GM18511 (cell line): ENCODE measurements around the gene XPC.

Source experiments
- ATAC-seq: cut with Tn5 transposase; IDR thresholded peaks from one replicate; pipeline ENCODE4 v1.9.1; 2021; ENCODE audit warnings: mild to moderate bottlenecking, moderate library complexity; ENCODE audit not compliant: unreplicated experiment

Gene XPC

GRCh38 chr3:14208977-14209394 lies 30.6 kb upstream of the XPC start:
- ATAC-seq, result no peak

DNA sequence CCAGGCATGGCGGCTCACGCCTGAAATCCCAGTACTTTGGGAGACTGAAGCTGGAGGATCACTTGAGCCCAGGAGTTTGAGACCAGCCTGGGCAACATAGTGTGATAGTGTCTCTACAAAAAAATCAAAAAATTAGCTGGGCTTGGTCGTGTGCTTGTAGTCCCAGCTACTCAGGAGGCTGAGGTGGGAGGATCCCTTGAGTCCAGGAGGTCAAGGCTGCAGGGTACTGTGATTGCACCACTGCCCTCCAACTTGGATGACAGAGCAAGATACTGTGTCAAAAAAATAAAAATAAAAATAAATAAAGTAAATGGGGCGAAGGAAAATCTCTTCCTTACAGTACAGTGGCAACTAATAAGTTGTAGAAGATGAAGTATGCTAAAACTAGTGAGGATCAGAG lies 29.8 kb upstream of the XPC start:
- no peak for ATAC-seq

- ATAC-seq, result no peak
Measured at GRCh38 chr3:14206548-14207177, 28.3 kb upstream of the XPC start.

DNA sequence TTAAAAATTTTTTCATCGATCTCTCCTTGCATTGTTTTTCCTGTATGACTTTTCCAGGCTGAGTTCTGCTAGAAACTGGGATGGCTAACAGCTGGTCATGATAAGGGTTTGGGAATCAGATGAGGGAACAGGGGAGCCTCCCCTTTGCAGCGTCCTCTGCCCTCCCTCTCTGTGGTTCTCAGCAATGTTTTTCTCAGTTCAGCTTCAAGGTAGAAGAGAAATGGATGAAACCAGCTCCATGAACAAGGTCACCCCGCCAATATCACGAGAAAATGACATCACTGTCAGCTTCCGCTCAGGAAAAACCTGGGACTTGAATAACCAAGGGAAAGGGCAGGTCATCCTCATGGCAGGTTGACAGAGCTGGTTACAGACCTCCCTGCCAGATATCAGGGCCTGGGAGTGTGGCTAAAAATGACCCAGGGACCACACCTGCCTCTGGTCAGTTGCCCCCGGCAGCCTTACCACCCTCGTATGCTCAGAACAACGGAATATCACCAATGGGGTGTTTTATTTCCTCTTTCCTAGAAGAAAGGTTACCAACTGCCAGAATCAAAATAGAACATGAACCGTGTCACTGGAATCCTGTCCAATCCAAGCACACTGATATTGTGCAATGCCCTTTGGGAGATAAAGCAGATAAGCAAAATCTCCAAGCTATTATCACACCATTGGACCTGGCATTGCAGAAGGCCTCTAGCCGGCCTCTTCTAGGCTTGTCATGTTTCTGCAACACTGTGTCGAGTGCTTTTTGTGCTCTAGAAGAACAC lies 26.3 kb upstream of the XPC start:
- ATAC-seq, result no peak

GRCh38 chr3:14203521-14204079 lies 25.2 kb upstream of the XPC start:
- ATAC-seq, result peak; percentile 64

GRCh38 chr3:14202874-14203520 lies 24.6 kb upstream of the XPC start:
- ATAC-seq, result no peak

DNA sequence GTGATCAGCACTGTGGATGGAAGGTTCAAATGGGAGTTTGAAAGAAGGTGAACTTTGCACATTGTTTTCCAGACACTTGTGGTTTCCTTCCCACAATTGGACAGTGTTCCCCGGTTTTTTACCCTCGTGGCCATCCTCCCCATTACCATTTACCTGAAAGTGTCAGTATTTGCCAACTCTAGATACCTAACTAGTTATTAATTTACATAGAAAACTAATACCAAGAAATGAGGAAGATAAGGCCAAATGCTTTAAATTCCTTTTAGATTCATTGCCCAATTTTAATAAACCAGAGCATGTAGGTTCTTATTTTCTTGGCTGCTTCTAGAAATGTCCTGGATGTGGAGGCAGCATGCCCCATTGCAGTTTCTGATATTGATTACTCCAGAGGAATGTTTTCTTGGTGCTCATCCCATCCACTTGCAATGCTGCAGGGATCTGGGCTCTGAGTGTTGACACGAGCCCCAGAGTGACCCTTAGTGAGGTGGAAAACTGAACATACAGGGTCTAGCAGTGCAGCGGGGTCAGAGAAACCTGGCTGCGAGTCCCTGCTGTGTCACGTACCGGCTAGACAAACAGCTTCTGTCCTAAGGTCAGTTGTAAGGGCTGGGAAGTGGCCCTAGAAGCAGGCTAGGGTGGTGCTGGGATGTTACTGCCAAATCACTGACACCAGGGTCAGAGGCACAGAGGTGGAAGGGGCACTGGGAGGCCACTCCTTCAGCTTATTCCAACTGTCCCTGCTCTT lies 23.7 kb upstream of the XPC start:
- no peak for ATAC-seq

GRCh38 chr3:14200841-14201240 lies 22.4 kb upstream of the XPC start:
- no peak for ATAC-seq

DNA sequence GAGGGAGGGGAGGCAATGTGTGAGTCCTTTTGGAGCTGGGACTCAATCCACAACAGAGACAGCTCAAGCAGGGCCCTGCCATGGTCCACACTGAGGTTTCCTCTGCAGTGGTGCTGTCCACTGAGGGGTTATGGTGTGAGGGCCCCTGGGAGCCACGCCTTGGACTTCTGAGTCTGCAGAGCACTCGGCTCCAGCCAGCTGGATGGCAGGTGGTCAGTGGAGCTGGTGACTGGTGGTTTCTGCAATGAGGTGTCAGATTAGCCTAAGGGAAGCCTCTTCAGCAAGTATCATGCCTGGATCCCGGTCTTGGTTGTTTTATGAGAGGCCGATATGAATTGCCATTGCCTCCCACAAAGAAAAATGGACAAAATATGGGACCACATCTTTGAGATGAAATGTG lies 21.9 kb upstream of the XPC start:
- ATAC-seq, result no peak

DNA sequence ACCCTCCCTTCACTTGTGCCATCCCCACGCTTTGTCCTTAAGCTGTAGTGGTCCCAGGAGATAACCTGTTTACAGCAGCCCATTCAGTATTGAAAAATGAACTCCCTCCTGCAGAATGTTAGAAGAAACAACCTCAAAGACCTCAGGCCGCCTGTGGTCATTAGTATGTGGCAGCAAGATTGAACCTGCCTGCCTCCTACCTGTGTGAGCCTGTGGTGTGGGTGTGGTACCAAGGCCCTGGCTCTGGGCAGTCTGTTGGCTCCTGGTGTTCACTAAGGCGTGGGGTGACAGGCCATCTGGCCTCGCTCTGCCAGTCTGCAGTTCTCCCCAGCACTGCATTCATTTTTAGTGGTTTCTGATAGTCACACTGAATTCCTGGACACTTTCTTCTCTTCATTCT lies 21.2 kb upstream of the XPC start:
- no peak for ATAC-seq

GRCh38 chr3:14194865-14195264 lies 16.5 kb upstream of the XPC start:
- no peak for ATAC-seq

GRCh38 chr3:14188041-14188754 lies 9.8 kb upstream of the XPC start:
- no peak for ATAC-seq

GRCh38 chr3:14186854-14187458 lies 8.6 kb upstream of the XPC start:
- no peak for ATAC-seq

DNA sequence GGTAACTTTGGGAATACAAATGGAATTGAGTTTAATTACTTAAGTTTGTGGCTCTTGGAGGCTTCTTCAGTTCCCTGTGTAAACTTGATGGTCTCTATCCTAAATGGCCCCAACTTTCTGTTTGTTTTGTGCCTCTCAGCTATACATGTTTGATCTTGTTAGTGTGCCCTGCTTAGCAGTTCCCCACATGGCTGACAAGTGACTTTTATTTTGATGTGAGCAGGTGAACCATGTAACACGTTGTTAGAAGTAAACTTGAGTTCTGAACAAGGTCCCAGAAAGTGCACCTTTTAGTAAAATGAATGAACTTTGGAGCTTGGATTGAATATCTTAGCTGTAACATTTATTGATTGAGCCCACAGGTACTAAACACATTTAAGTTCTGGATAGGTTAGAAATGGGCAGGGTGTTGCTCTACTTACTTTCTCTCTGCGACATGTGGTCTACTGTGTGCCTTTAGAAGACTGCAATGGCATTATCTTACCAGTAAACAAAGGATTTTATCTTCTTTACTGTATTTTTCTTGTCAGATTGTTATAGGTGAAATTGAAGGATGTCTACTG lies 4.7 kb upstream of the XPC start:
- no peak for ATAC-seq

GRCh38 chr3:14181253-14181652 lies 2.9 kb upstream of the XPC start:
- no peak for ATAC-seq

DNA sequence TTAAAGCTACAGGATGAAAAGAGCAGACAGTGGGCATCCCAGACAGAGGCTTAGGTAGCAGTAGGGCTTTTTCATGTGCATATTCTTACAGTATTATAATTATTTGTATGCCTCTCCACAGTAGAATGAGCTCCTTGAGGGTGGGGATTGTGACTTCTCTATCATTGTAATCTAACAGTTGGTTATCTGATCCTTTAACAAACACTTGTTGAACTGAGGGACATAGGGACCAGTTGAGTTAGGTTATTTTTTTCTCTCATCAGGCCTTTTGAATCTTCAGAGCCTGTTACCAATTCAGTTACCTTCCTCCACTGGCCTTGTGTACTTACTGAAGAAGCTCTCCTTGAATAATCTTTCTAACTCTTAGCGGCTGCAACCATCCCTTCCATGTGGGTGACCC lies 1.4 kb upstream of the XPC start:
- no peak for ATAC-seq

GRCh38 chr3:14179114-14179465 lies 689 bp upstream of the XPC start:
- ATAC-seq, result no peak

DNA sequence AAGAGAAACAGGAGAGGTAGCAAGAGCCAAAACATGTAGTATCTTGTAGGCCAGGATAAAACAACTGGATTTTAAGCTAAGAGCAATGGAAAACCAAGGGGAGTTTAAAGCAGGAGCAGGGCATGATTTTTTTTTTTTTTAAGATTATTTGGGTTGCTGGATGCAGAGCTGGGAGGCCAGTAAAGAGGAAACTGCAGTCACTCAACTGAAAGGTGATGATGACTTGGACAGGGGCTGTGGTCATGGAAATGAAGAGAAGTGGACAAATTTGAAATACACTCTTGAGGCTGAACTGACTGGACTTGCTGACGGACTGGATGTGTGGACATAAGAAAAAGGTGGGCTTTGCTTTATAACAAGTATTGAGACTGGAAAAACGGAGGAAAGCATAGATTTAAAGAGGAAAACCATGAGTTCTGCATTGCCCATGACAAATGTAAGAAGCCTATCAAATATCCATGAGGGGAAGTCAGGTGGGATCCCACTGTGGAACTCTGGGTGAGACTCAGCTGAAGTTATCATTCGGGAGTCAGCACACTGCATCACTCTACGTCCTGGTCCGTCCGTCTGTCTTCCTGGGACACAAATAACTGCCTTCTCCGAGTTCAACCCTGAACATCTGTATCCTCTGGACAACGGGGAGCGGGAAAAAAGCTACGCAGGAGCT lies 688 bp downstream of the XPC start:
- peak; percentile 12 for ATAC-seq

- peak; percentile 25 for ATAC-seq
Measured at GRCh38 chr3:14175383-14176037, 2.9 kb downstream of the XPC start.
